Activated T-cell treated with anti-CD3 and anti-CD28 coated beads, Interleukin-2, amount 50 U/mL, for 1 hour (primary cell): ENCODE measurements around the gene OTUD3.
"Not testable (repeated sequence)": the region's sequence is repeated elsewhere in the genome, so short reads cannot be mapped to it uniquely, and the experiment has no call there.

Source experiments
- DNase-seq: peaks from one replicate; pipeline ENCODE4 v3.0.0-alpha.2; 2020

The OTUD3 gene

GRCh38 chr1:19921310-19921709 is 39.1 kb downstream of the OTUD3 start:
- no peak for DNase-seq

- no peak for DNase-seq
Observed at GRCh38 chr1:19922015-19922688, 40.0 kb downstream of the OTUD3 start.

- DNase-seq: no peak
Observed at GRCh38 chr1:19923137-19923952, 41.1 kb downstream of the OTUD3 start, which contains the start of gene PLA2G2E. TSS of gene PLA2G2E (minus strand) at chr1:19923617. CDS start at chr1:19923559, 58 bp downstream.

GRCh38 chr1:19923953-19924346 is 41.8 kb downstream of the OTUD3 start:
- no peak for DNase-seq

- DNase-seq: no peak
Observed at GRCh38 chr1:19925342-19926070, 43.3 kb downstream of the OTUD3 start.

- no peak for DNase-seq
Observed at GRCh38 chr1:19926296-19927129, 44.3 kb downstream of the OTUD3 start.

GRCh38 chr1:19927130-19927421 is 44.9 kb downstream of the OTUD3 start:
- DNase-seq: not testable (repeated sequence)

GRCh38 chr1:19932866-19933265 is 50.7 kb downstream of the OTUD3 start:
- DNase-seq: no peak

- DNase-seq: no peak
Observed at GRCh38 chr1:19934336-19934735, 52.1 kb downstream of the OTUD3 start.

GRCh38 chr1:19936061-19936750 is 54.0 kb downstream of the OTUD3 start:
- DNase-seq: no peak

- DNase-seq: no peak
Observed at GRCh38 chr1:19938472-19938871, 56.3 kb downstream of the OTUD3 start.

- no peak for DNase-seq
Observed at GRCh38 chr1:19940486-19941205, 58.5 kb downstream of the OTUD3 start.

GRCh38 chr1:19941206-19941568 is 59.0 kb downstream of the OTUD3 start:
- DNase-seq: no peak

- no peak for DNase-seq
Observed at GRCh38 chr1:19942088-19942487, 59.9 kb downstream of the OTUD3 start.

- DNase-seq: no peak
Observed at GRCh38 chr1:19942657-19943056, 60.5 kb downstream of the OTUD3 start.

GRCh38 chr1:19945914-19946313 is 63.7 kb downstream of the OTUD3 start:
- DNase-seq: no peak

- no peak for DNase-seq
Observed at GRCh38 chr1:19946331-19946751, 64.1 kb downstream of the OTUD3 start.

- no peak for DNase-seq
Observed at GRCh38 chr1:19946971-19947370, 64.8 kb downstream of the OTUD3 start.

GRCh38 chr1:19949016-19949415 is 66.8 kb downstream of the OTUD3 start:
- no peak for DNase-seq

GRCh38 chr1:19954059-19954458 is 71.9 kb downstream of the OTUD3 start:
- DNase-seq: no peak

- no peak for DNase-seq
Observed at GRCh38 chr1:19955534-19956170, 73.5 kb downstream of the OTUD3 start.
